H54 (cell line): ENCODE measurements around the gene MYO1B.

Source experiments
- DNase-seq: peaks from one replicate; pipeline ENCODE4 v3.0.0; 2011; ENCODE audit warnings: low spot score, mixed read lengths; ENCODE audit not compliant: insufficient read length
- FAIRE-seq: peaks from 3 replicates; lab custom pipeline; 2011; peaks lifted over from hg19 to GRCh38; lab: Jason Lieb, UNC
- POLR2A ChIP-seq: IDR thresholded peaks from 2 replicates; pipeline ENCODE4 v1.6.1; 2011; ENCODE audit warnings: low read depth, mild to moderate bottlenecking, low read length

The MYO1B gene

GRCh38 chr2:191215666-191216065 lies 29.5 kb upstream of the MYO1B start:
- FAIRE-seq (peak; percentile 50), DNase-seq (no peak)
- TF ChIP-seq POLR2A, result no peak

DNA sequence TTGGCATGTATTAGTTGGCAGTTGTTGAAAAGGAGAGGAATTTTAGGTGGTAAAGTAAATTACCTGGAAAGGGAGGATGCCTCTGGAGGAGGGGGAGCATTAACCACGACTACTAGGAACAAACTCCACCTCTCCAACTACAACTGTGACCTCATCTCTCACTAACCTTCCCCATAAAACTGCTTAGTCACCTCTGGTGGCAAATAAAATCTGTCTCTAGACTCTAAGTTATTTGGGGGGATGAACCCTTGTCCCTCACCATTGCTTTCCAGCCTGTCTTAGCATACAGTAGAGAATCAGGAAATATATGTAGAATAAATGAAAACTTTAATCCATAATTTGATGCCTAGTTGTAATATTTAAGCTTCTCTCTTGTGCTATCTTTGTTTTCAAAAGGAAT lies 27.6 kb upstream of the MYO1B start:
- FAIRE-seq, result peak; percentile 92
- no peak for TF ChIP-seq POLR2A
- no peak for DNase-seq

DNA sequence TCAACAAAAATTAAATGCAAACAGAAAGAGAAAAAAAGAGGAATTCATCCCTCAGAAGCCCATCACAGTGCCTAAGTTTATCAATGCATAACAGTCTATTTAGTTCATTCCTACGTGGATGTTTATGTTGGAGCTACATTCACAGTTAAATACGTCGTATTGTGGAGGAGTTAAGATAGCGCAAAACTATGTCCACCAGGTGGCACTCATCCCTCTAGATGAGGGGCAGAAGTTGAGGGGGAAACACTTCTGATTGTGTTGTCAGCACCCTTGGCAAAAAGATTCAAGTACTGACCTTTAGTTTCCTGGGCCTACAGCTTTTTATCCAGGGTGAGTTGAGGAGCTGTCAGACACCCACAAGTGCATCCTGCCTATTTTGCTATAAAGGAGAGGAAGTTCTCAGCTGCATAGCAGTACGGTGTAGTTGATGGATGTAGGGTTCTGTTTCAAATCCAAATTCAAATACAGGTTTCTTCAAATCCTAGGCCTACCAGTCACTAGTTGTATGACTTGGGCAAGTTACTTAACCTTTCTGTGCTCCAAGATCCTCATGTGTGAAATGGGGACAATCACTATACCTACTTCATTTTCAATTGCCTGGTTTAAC lies 26.8 kb upstream of the MYO1B start:
- TF ChIP-seq POLR2A, result no peak
- DNase-seq (no peak), FAIRE-seq (peak; percentile 84)

DNA sequence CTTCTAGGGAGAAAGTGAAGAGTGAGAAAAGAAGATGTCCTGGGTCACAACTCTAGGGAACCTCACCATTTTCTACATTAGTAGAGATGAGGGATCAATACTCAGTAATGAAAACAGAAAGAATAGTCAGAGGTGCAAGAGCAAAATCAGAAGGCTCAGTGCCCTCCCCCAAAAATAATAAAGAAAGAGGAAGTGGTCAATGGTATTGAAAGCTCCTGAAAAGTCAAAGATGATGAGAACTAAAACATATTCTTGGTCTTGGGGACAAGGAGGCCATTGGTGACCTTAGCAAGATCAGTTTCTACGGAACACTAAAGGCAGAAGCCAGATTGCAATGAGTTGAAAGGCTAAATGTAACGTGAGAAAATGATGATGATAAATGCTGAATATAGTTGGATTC lies 24.5 kb upstream of the MYO1B start:
- FAIRE-seq (no peak), DNase-seq (no peak)
- TF ChIP-seq POLR2A, result no peak

DNA sequence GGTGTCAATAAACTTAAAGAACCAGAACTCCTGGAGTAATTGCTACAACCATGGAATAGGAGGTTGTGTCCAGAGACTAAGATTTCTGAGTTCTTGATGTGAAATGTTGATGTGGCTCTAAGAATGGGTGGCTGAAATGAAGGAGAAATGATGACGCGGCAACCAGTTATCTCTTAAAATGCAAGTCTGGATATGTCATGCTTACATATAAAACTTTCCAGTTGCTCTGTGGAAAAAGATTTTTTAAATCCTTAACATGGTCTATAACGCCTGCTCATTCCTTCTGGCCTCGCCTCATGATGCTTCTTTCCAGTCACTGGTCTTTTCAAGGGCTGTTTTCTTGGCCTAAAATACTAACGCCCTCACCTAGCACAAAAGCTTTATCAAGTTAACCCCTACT lies 23.5 kb upstream of the MYO1B start:
- no peak for FAIRE-seq
- TF ChIP-seq POLR2A, result no peak
- DNase-seq, result no peak

- no peak for FAIRE-seq
- TF ChIP-seq POLR2A, result no peak
- no peak for DNase-seq
Observed at GRCh38 chr2:191222507-191222906, 22.7 kb upstream of the MYO1B start.

GRCh38 chr2:191222952-191223351 lies 22.3 kb upstream of the MYO1B start:
- no peak for FAIRE-seq

DNA sequence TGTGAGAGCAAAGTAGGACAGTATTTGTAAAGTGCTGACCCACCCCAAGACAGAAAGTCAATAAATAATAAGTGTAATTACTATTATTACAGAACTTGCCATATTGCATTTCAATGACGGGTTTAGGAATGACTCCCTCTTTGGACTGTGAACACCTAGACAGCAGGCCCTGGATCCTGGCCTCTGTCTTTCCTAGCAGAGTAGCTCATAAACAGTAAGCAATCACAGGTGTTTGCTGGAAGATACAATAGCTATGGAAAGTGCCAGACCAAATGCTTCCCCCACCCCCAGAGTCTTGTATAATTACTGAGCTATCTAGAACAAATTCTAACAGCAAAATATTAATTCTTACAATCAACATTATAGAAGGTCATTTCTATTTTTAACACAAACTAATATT lies 20.1 kb upstream of the MYO1B start:
- DNase-seq (no peak), FAIRE-seq (no peak)
- no peak for TF ChIP-seq POLR2A

More at GRCh38 chr2:191222952-191223351, 22.3 kb upstream of the MYO1B start:
- TF ChIP-seq POLR2A, result no peak
- DNase-seq, result no peak

- DNase-seq, result no peak
- no peak for TF ChIP-seq POLR2A
- no peak for FAIRE-seq
Observed at GRCh38 chr2:191225690-191226089, 19.5 kb upstream of the MYO1B start.

DNA sequence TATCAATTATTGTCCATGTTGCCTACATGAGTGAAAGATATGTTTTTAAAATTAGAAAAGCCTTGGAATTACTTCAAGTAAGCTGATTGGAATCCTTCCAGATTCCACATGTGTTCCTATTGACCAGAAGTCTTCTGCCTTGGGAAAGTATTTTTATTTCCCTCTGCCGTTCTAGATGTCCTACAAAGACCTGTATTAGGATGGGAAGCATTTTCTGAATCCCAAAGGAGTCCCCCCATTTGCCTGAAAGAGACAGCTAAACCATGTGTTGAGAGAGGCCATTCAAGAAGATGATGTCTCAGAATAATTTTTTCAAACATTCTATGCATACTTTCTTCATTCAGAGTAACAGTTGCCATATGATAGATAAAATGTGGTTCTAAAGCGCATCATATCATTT lies 19.0 kb upstream of the MYO1B start:
- no peak for FAIRE-seq
- DNase-seq, result no peak
- TF ChIP-seq POLR2A, result no peak

DNA sequence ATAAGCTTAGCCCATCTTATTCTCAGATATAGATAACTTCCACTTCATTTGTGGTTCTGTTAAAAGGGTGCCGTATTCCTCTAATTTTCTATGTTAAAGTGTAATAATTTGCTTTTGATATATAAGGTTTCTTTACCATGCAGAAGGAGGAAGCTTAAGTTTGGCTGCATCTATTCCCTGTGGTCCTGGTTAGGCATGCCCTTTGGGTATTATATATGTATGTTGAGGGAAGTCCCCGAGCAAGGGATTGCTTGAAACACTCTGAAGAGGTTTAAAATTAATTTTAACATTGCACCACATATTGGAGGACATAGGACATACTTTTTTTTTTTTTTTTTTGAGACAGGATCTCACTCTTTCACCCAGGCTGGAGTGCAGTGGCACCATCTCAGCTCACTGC lies 16.9 kb upstream of the MYO1B start:
- DNase-seq (no peak), FAIRE-seq (no peak)
- TF ChIP-seq POLR2A, result no peak

GRCh38 chr2:191228861-191229260 lies 16.3 kb upstream of the MYO1B start:
- TF ChIP-seq POLR2A, result no peak
- FAIRE-seq (no peak), DNase-seq (no peak)

GRCh38 chr2:191230174-191230573 lies 15.0 kb upstream of the MYO1B start:
- no peak for TF ChIP-seq POLR2A
- peak; percentile 6 for FAIRE-seq
- no peak for DNase-seq

DNA sequence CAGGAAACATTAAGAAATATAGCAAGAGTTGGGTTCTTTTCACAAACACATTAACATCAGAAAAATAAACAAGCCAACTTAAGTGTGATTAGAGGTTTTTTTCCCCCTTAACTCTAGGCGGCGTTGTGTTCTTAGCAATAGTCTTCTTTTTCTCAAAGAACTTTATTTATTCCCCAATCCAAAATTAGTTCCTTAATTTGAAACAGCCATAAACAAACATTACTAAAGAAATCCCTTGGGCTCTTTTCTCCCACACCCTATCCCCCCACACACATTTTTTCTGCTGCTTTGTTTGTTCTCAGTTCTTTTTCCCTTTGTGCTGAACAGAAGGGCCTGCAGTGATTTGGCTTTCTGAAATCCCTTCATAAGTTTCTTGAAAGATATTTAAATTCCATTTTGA lies 13.2 kb upstream of the MYO1B start:
- TF ChIP-seq POLR2A, result no peak
- DNase-seq (no peak), FAIRE-seq (no peak)

GRCh38 chr2:191233533-191233932 lies 11.7 kb upstream of the MYO1B start:
- FAIRE-seq (no peak), DNase-seq (no peak)
- no peak for TF ChIP-seq POLR2A
